HepG2 (cell line): Measurements from ENCODE around the gene COLQ. TPM values are rescaled to one million over a fixed set of nuclear protein-coding genes. Genes with fewer than 3 reads are reported as not detected.

Experiments
- ATAC-seq: fragments of 200-7000 bp; cut with Tn5 transposase; 3 replicates; pipeline ENCODE4 v1.9.1; 2020; ENCODE audit warnings: mild to moderate bottlenecking, moderate library complexity
- BruUV-seq: library from RNA; stranded (reverse); fragments of 400-500 nt; replicated peaks from 2 replicates; lab custom pipeline; 2021; lab: Mats Ljungman, UMichigan
- CTCF ChIA-PET: fragments of 300-600 bp; formaldehyde crosslinking; extraction: SDS; loops from one replicate; lab custom pipeline; 2021; ENCODE audit warnings: low total read pairs, inconsistent platforms, low intra/inter-chr PET ratio; lab: Yijun Ruan, JAX
- POLR2A ChIA-PET: fragments of 350-600 bp; sonication (Branson Sonifier 250); formaldehyde crosslinking; loops from one replicate; lab custom pipeline; 2020; ENCODE audit warnings: antibody characterized with exemption, inconsistent platforms; lab: Yijun Ruan, JAX
- DNase-seq: peaks from one replicate; pipeline ENCODE4 v3.0.0-alpha.2; 2015; ENCODE audit warnings: low spot score
- FAIRE-seq: peaks from 3 replicates; lab custom pipeline; 2011; peaks lifted over from hg19 to GRCh38; lab: Jason Lieb, UNC
- H2AFZ ChIP-seq: one replicate; pipeline ENCODE4 v1.6.1; 2011; ENCODE audit warnings: low read length, inconsistent platforms
- H3K27ac ChIP-seq: fragments of 300-600 bp; 3 replicates; pipeline ENCODE4 v1.8.0; 2011; ENCODE audit warnings: mixed run types, mild to moderate bottlenecking, mixed read lengths, low read length, inconsistent platforms; ENCODE audit not compliant: insufficient read depth; ENCODE audit errors: extremely low read length
- H3K27me3 ChIP-seq, 2 experiments: fragments of 200-600 bp in 1 of 2; 2 replicates in 1 of 2; 3 replicates in 1 of 2; pipeline versions ENCODE4 v1.6.0 to v1.8.0; 2011; ENCODE audit warnings: low read length in 2 of 2, mild to moderate bottlenecking in 2 of 2, moderate library complexity in 2 of 2, inconsistent platforms in 1 of 2; ENCODE audit not compliant: insufficient read depth in 2 of 2, control insufficient read depth in 1 of 2
- H3K36me3 ChIP-seq, 2 experiments: fragments of 200-600 bp in 1 of 2; replicated peaks in 1 of 2; 2 replicates in 1 of 2; 3 replicates in 1 of 2; pipeline versions ENCODE4 v1.5.1 to v1.8.0; 2011; ENCODE audit warnings: low read length in 2 of 2, inconsistent platforms in 1 of 2; ENCODE audit not compliant: insufficient read depth in 2 of 2, control insufficient read depth in 1 of 2
- H3K4me1 ChIP-seq: 2 replicates; pipeline ENCODE4 v1.5.1; 2012; ENCODE audit warnings: low read length, inconsistent platforms; ENCODE audit not compliant: insufficient read depth
- H3K4me2 ChIP-seq: 2 replicates; pipeline ENCODE4 v1.6.0; 2011; ENCODE audit warnings: low read depth, low read length, inconsistent platforms
- H3K4me3 ChIP-seq, 3 experiments: fragments of 200-600 bp in 1 of 3; sonication (generic), shearing (Covaris generic) in 1 of 3; replicated peaks in 1 of 3; 2 replicates each; pipeline ENCODE4 v1.5.1; 2011 to 2016; ENCODE audit warnings: low read length in 3 of 3, inconsistent platforms in 2 of 3, low read depth in 2 of 3, mild to moderate bottlenecking in 2 of 3, control low read depth in 1 of 3, mixed read lengths in 1 of 3; ENCODE audit not compliant: insufficient read depth in 1 of 3
- H3K79me2 ChIP-seq: one replicate; pipeline ENCODE4 v1.6.1; 2011; ENCODE audit warnings: low read length, inconsistent platforms; ENCODE audit not compliant: insufficient read depth
- H3K9ac ChIP-seq: 2 replicates; pipeline ENCODE4 v1.6.0; 2011; ENCODE audit warnings: mild to moderate bottlenecking, low read depth, low read length, inconsistent platforms; ENCODE audit not compliant: insufficient read depth
- H3K9me3 ChIP-seq: 2 replicates; pipeline ENCODE4 v1.5.1; 2012; ENCODE audit warnings: mild to moderate bottlenecking, low read length
- H4K20me1 ChIP-seq: 2 replicates; pipeline ENCODE4 v1.6.0; 2011; ENCODE audit warnings: inconsistent platforms, mild to moderate bottlenecking, low read length, moderate library complexity; ENCODE audit not compliant: insufficient read depth
- KAT8 ChIP-seq: IDR thresholded peaks from 2 replicates; pipeline ENCODE4 v1.6.1; 2016; ENCODE audit warnings: missing genetic modification reagents, missing compliant biosample characterization
- RBFOX2 ChIP-seq: fragments of 200-400 bp; formaldehyde crosslinking; IDR thresholded peaks from 2 replicates; pipeline ENCODE4 v1.6.1; 2017; ENCODE audit warnings: low read depth, mild to moderate bottlenecking, low read length
- ZNF547 ChIP-seq: sonication (generic); formaldehyde crosslinking; IDR thresholded peaks from 2 replicates; pipeline ENCODE4 v1.5.1; 2020; ENCODE audit warnings: mild to moderate bottlenecking, missing genetic modification reagents
- ZNF773 ChIP-seq: sonication (generic); formaldehyde crosslinking; IDR thresholded peaks from 2 replicates; pipeline ENCODE4 v1.4.0; 2020; ENCODE audit warnings: missing genetic modification reagents, borderline replicate concordance
- WGBS: methylation state at CpG from one replicate; pipeline ENCODE4 v1.1.6; 2017; ENCODE audit warnings: low lambda C conversion rate; 5-methylcytosine and 5-hydroxymethylcytosine counted together
- in situ Hi-C: cut with HindIII; loops from 2 replicates; pipeline ENCODE4 v1.10.0; 2017; ENCODE audit warnings: low pct_unique_long_range_greater_than_20kb; ENCODE audit not compliant: extremely low pct_ligation_motif_present
- intact Hi-C: fragments of 100-400 bp; cut with micrococcal nuclease; formaldehyde crosslinking; loops from one replicate; pipeline ENCODE4 v1.10.0; 2022; ENCODE audit not compliant: unreplicated experiment
- polyA plus RNA-seq, 8 experiments: library from polyadenylated mRNA; depleted of rRNA in 3 of 8; stranded (reverse) in 7 of 8; unstranded in 1 of 8; fragments of >200 nt; fragmentation: Illumina TruSeq in 4 of 8; extraction: Trizol in 4 of 8; gene quantifications; 2 replicates each; pipeline versions ENCODE4 v1.2.1 to v1.2.3, GENCODE V29; 2011 to 2016; ENCODE audit warnings: low read depth in 4 of 8, missing spikeins in 1 of 8, mixed read lengths in 1 of 8; ENCODE audit not compliant: insufficient read depth in 1 of 8
- total RNA-seq, 5 experiments: library from RNA; depleted of rRNA; stranded (reverse); fragments of >200 nt; fragmentation: Illumina TruSeq; extraction: Trizol; gene quantifications; 2 replicates each; pipeline ENCODE4 v1.2.3, GENCODE V29; 2016; ENCODE audit warnings: low read depth in 1 of 5
- TF ChIP-seq, protein P1 (sequence below): sonication (generic); formaldehyde crosslinking; IDR thresholded peaks from 2 replicates; pipeline ENCODE4 v1.5.0; 2020; ENCODE audit warnings: mild to moderate bottlenecking, missing genetic modification reagents, moderate library complexity

The COLQ gene
- total and polyA plus RNA-seq, 2 of the 13 experiments (the other 11 are each of a cell fraction or from before 2014, with no cell fraction given): 0.31 to 0.46 TPM

DNA sequence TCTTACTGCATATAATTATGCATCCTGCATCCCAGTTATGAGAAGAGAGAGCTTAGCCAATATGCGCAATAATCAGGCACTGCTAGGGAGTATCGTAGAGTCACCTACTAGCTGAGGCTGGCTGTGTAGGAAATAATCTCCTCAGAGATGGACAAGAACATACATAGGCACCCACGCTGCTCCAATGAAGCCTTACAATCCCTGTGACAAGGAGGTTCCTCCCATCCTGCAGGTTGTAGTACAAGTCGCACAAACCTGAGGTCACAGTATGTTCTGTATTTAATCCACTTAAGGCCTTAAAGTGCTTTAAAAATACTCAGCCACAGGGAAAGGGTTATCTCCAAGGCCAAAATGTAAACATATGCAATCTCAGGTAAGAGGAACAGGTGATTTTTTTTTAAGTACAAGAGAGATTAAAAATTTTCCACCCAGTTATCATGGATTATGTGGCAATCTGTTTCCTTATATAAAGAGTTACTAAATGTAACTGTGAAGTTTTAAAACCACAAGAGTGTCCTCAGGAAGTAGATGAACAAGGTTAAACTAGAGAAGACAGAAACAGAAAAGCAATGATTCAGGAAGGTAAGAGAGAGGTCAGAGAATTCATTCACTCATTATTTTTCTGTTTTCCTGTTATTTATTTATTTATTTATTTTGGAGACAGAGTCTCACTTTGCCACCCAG is 7.5 kb upstream of the COLQ start:
- ATAC-seq (no peak), FAIRE-seq (no peak), DNase-seq (no peak)
- POLR2A ChIA-PET: no interaction called here
- intact Hi-C loops: no loop called here
- Histone ChIP-seq H3K9ac (no peak overlapping the region), H2AFZ (no peak overlapping the region), H3K9me3 (no peaks in the 10 kb centered on the region), H4K20me1 (no peaks in the 10 kb centered on the region), H3K79me2 (no peaks in the 10 kb centered on the region), H3K27me3 (no peaks in the 10 kb centered on the region), H3K4me2 (no peak overlapping the region), H3K36me3 (no peaks in the 10 kb centered on the region), H3K4me1 (0 out of 2 replicates have a peak, but pooled peaks cover 8% of the 10 kb centered on the region), H3K27ac (no peak overlapping the region), H3K4me3 (no peak overlapping the region)
- no TSS peak for BruUV-seq
- in situ Hi-C loops: no loop called here
- no peak for TF ChIP-seq ZNF547 (CRISPR knock-in tag)
- no peak for TF ChIP-seq RBFOX2
- no peak for TF ChIP-seq ZNF773 (CRISPR knock-in tag)
- WGBS: 77% methylated on average over 4 of the region's 4 CpGs
- CTCF ChIA-PET: no interaction called here

DNA sequence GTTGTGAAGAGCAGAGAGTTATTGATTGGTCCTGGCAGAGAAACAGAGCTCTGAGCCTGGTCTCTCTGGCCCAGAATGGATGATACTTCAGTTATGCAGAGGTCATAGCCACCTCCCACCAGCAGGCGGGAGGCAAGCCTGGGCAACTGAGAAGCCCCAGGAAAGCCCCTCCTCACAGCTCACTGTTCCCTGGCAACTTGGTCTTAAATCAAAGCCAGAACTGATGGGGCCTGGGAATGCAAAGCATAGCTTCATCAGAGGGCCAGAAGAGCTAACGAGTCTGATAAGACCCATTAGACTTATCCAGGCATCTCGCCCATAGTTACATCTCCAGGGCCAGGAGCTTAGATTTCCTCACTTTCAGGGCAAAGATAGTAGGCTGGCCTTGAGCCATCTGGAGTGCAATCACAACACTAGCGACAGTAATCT is 5.5 kb upstream of the COLQ start:
- TF ChIP-seq, protein P1, sequence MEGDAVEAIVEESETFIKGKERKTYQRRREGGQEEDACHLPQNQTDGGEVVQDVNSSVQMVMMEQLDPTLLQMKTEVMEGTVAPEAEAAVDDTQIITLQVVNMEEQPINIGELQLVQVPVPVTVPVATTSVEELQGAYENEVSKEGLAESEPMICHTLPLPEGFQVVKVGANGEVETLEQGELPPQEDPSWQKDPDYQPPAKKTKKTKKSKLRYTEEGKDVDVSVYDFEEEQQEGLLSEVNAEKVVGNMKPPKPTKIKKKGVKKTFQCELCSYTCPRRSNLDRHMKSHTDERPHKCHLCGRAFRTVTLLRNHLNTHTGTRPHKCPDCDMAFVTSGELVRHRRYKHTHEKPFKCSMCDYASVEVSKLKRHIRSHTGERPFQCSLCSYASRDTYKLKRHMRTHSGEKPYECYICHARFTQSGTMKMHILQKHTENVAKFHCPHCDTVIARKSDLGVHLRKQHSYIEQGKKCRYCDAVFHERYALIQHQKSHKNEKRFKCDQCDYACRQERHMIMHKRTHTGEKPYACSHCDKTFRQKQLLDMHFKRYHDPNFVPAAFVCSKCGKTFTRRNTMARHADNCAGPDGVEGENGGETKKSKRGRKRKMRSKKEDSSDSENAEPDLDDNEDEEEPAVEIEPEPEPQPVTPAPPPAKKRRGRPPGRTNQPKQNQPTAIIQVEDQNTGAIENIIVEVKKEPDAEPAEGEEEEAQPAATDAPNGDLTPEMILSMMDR (CRISPR knock-in tag): peak; percentile 46
- TF ChIP-seq KAT8: no peak
- 48% methylated on average over 4 of the region's 4 CpGs for WGBS
- in situ Hi-C loops: no loop called here
- CTCF ChIA-PET: interaction anchor here (0.7 kb wide), 1 partner anchor 30 kb away, joined by 4 read pairs; no protein-coding TSS in a partner anchor
- H3K9ac ChIP-seq: no peak overlapping the region
- no peaks in the 10 kb centered on the region; a peak in 1 of 5 replicates for H3K27me3 ChIP-seq
- no TSS peak for BruUV-seq
- no peaks in the 10 kb centered on the region for H3K36me3 ChIP-seq
- no peak overlapping the region for H3K4me2 ChIP-seq
- H2AFZ ChIP-seq: no peak overlapping the region
- 0 out of 2 replicates have a peak, but pooled peaks cover 8% of the 10 kb centered on the region for H3K4me1 ChIP-seq
- H4K20me1 ChIP-seq: no peaks in the 10 kb centered on the region
- H3K4me3 ChIP-seq: no peak overlapping the region
- DNase-seq (peak; percentile 16), ATAC-seq (peak; percentile 96), FAIRE-seq (no peak)
- no peaks in the 10 kb centered on the region for H3K9me3 ChIP-seq
- H3K79me2 ChIP-seq: no peaks in the 10 kb centered on the region
- intact Hi-C loops: loop anchor here (2.0 kb wide), 1 partner anchor 30 kb away; no protein-coding TSS in a partner anchor
- no peak overlapping the region for H3K27ac ChIP-seq
- POLR2A ChIA-PET: no interaction called here
